Kidney epithelial cell (primary cell): ENCODE results near the gene TRAF5. TPM values are rescaled to one million over a fixed set of nuclear protein-coding genes. Genes with fewer than 3 reads are reported as not detected.

ENCODE experiments used
- DNase-seq: peaks from one replicate; pipeline ENCODE4 v3.0.0-alpha.2; 2010; ENCODE audit warnings: low read depth
- H3K27me3 ChIP-seq: 2 replicates; pipeline ENCODE4 v1.6.0; 2011; ENCODE audit warnings: low read length; ENCODE audit not compliant: control insufficient read depth, insufficient read depth
- H3K36me3 ChIP-seq: 2 replicates; pipeline ENCODE4 v1.5.1; 2011; ENCODE audit warnings: low read length; ENCODE audit not compliant: control insufficient read depth, insufficient read depth
- H3K4me3 ChIP-seq: 2 replicates; pipeline ENCODE4 v1.5.1; 2011; ENCODE audit warnings: low read depth, mild to moderate bottlenecking, control low read depth, low read length
- total RNA-seq: library from RNA; depleted of rRNA; stranded (reverse); fragments of >200 nt; gene quantifications from 2 replicates; pipeline ENCODE4 v1.2.3, GENCODE V29; 2015
- TF ChIP-seq, protein P1 (sequence below): IDR thresholded peaks from 2 replicates; pipeline ENCODE4 v1.5.1; 2011; ENCODE audit warnings: mild to moderate bottlenecking, moderate library complexity, low read length, control low read depth, inconsistent platforms; ENCODE audit not compliant: insufficient read depth, poor library complexity, severe bottlenecking

The TRAF5 gene
- total RNA-seq, 1 donor from 2014 or later: 23.0 TPM

DNA sequence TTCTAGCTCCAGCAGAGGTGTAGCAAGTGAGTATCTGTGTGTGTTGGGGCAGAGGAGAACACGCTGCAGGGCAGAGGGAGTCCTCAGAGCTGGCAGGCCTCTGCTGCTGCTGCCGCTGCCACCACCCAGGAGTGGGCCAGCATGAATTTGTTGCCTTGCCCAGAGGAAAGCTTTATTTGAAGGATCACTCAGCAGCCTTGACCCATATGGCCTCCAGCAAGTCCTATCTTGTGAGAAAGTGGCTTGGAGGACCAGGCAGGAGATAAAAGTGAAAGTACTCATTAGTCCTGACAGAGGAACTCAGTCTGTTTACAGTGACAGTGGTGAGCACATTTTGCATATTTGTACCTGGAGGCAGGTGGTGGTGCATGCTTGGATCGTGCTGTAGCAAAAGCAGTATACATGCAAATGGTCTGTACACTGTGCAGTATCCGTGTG, 3.1 kb downstream of the TRAF5 start:
- no peak for DNase-seq
- H3K27me3 ChIP-seq: no peaks in the 10 kb centered on the region
- no peaks in the 10 kb centered on the region for H3K36me3 ChIP-seq
- no peak overlapping the region for H3K4me3 ChIP-seq
- TF ChIP-seq, protein P1, sequence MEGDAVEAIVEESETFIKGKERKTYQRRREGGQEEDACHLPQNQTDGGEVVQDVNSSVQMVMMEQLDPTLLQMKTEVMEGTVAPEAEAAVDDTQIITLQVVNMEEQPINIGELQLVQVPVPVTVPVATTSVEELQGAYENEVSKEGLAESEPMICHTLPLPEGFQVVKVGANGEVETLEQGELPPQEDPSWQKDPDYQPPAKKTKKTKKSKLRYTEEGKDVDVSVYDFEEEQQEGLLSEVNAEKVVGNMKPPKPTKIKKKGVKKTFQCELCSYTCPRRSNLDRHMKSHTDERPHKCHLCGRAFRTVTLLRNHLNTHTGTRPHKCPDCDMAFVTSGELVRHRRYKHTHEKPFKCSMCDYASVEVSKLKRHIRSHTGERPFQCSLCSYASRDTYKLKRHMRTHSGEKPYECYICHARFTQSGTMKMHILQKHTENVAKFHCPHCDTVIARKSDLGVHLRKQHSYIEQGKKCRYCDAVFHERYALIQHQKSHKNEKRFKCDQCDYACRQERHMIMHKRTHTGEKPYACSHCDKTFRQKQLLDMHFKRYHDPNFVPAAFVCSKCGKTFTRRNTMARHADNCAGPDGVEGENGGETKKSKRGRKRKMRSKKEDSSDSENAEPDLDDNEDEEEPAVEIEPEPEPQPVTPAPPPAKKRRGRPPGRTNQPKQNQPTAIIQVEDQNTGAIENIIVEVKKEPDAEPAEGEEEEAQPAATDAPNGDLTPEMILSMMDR: no peak

DNA sequence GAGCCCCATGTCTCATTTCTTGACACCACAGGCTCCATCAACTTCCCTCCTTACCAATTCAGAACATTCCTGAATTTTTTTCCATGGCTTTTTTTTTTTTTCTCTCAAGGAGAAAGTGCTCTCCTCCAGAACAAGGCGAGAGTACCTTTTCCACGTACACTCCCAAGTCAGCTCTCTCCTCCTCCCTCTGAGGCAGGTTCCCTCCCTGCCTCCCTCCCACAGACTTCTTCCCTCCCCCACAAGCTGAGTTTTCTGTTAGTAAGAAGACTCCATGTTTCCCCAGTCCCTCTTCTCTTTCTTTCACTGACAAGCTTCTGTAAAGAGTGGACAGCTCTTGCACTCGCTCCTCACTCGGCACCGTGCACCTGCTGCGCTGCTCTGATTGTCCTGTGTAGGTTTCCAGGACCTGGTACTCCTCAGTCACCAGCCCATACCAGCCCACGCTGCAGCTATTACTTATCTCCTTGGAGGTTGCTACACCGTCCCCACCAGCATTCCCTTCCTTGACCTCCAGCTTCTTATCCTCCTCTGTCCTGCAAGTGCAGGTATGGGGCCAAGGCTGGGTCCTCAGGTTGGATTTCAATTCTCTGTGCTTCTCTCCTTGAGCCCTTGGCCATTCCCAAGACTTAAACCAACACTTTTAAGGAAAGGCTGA, 3.8 kb downstream of the TRAF5 start:
- no peaks in the 10 kb centered on the region for H3K27me3 ChIP-seq
- H3K36me3 ChIP-seq: no peaks in the 10 kb centered on the region
- TF ChIP-seq, protein P1: no peak
- no peak overlapping the region for H3K4me3 ChIP-seq
- DNase-seq: no peak

DNA sequence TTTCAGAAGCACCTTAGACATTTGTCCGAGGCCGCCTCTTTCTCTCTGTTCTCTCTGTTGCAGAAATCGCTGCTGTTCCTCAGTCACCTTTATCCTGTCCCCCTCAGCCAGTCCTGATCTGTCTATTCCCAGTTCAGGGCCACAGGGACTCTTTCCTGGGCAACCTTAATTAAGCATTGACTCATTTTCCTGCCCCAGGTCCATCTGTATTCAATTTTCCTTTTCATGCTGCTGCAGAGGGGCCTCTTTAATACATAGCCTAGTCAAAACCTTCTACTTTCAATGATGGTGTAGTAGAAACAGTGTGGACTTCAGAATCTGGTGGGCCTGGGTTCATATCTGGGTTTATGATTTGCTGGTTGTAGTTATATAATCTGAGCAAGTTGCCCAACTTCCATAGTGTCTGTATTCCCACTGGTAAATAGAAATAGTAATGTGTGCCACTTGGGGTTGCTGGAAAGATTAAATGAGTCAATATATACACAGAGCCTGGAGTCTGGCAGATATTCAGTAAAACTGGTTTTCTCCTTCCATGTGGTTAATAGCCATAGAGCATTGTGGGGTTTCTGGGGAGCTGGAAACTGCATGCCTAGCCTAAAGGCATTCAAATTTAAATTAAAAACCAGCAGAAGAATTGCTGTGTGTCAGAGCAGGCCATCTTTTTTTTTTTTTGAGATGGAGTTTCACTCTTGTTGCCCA, 4.5 kb downstream of the TRAF5 start:
- no peak for DNase-seq
- H3K27me3 ChIP-seq: no peaks in the 10 kb centered on the region
- TF ChIP-seq, protein P1: no peak
- H3K36me3 ChIP-seq: no peaks in the 10 kb centered on the region
- H3K4me3 ChIP-seq: no peak overlapping the region

DNA sequence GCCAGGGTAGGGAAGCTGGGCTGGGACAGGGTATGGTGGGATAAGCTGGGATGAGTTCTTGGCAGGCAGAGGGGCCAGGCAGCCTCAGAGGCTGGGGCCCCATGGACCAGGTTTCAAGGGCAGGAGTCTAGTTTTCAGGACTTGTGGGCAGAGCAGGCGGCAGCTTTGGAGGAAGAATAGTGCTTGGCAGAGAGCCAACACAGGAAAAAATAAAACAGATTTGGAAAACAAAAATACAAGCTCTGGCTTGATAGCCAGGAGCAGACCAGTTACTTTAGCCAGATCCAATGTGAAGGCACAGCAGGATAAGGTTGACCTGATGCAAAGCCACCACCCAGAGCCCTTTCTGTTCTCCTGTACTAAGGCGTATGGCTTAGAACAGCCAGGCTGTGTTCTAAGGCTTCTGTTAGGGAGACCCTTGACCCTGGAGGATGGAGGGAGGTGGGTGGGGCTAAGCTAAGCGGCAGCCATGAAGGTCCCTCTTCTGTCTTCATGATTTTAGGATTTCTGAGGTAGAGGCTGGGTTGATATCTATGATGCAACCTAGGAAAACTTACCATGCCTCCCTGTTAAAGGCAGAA, 5.5 kb downstream of the TRAF5 start:
- no peaks in the 10 kb centered on the region for H3K36me3 ChIP-seq
- TF ChIP-seq, protein P1: no peak
- H3K4me3 ChIP-seq: no peak overlapping the region
- no peaks in the 10 kb centered on the region for H3K27me3 ChIP-seq
- no peak for DNase-seq

DNA sequence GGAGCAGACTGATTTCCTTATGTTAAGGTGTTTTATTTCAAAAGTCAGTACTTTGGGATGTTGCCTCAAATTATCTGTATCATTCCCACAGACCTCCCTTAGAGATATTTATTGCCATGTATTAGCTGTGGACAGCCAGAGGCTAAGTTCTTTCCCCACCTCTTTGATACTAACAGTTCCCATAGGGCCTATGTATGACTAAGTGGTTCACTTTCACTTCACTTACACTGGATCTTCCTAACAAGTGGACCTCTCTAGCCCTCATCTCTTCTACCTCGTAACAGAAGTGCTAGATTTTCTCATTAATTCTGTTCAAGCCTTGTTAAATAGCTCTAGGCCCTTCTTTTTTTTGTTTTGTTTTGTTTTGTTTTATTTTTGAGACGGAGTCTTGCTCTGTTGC, 6.2 kb downstream of the TRAF5 start:
- TF ChIP-seq, protein P1: no peak
- no peaks in the 10 kb centered on the region for H3K27me3 ChIP-seq
- no peaks in the 10 kb centered on the region for H3K36me3 ChIP-seq
- no peak overlapping the region for H3K4me3 ChIP-seq
- DNase-seq: no peak
